Measurements from ENCODE around the gene ELMO3. TPM values are rescaled to one million over a fixed set of nuclear protein-coding genes. Genes with fewer than 3 reads are reported as not detected.

The ELMO3 gene
- total RNA-seq (2014; rRNA removed; shearing (Covaris generic)) = 1.6 and 3.5 TPM in 2 replicates

GRCh38 chr16:67199011-67199807 is at the start of gene ELMO3:
ELMO3 (plus strand) TSS chr16:67199131; CDS start chr16:67199327, 196 bp downstream.

GRCh38 chr16:67150833-67151396 is 48.0 kb upstream of the ELMO3 start, which contains the start of gene B3GNT9:
B3GNT9 (minus strand) TSS chr16:67150998; CDS start chr16:67150485, 513 bp downstream.

GRCh38 chr16:67164599-67165061 is 34.3 kb upstream of the ELMO3 start, which contains the start of gene HSF4:
HSF4 (plus strand) TSS chr16:67164745; CDS start chr16:67164812, 67 bp downstream.

GRCh38 chr16:67170168-67170948 is 28.6 kb upstream of the ELMO3 start, which contains the start of gene NOL3:
NOL3 (plus strand) TSS chr16:67170538.

GRCh38 chr16:67183627-67184452 is 15.1 kb upstream of the ELMO3 start, which contains the start of gene MATCAP1:
MATCAP1 (minus strand) TSS chr16:67183963; CDS start chr16:67180610, 3,353 bp downstream.

GRCh38 chr16:67190041-67190440 is 8.9 kb upstream of the ELMO3 start, which contains the start of gene EXOC3L1:
EXOC3L1 (minus strand) TSS chr16:67190136; CDS start chr16:67189676, 460 bp downstream.

GRCh38 chr16:67191995-67192681 is 6.8 kb upstream of the ELMO3 start, which contains the start of gene E2F4:
E2F4 (plus strand) TSS chr16:67192155; CDS start chr16:67192228, 73 bp downstream.

GRCh38 chr16:67226804-67227566 is 28.1 kb downstream of the ELMO3 start, which contains the start of gene TMEM208:
TMEM208 (plus strand) TSS chr16:67227130; CDS start chr16:67227219, 89 bp downstream.

GRCh38 chr16:67247192-67248072 is 48.5 kb downstream of the ELMO3 start, which contains the start of gene FHOD1:
FHOD1 (minus strand) TSS chr16:67247481; CDS start chr16:67247410, 71 bp downstream.

GRCh38 chr16:67248401-67249177 is 49.7 kb downstream of the ELMO3 start, which contains the start of gene SLC9A5:
SLC9A5 (plus strand) TSS chr16:67248979; CDS start chr16:67249015, 36 bp downstream.

Small RNA genes within 50 kb of the gene (small RNA-seq; reads per million reads assigned to genes)
- 0.33 reads per million for gene MIR328

Other genes starting within 250 kb of the ELMO3 start
- 1.3 and 4.5 TPM in 2 replicates for gene CES3, start 237.9 kb upstream of the ELMO3 start, total RNA-seq (2014; rRNA removed; shearing (Covaris generic))
- 0.72 TPM in 1 of 2 replicates, not detected in the other for gene CES4A, start 210.5 kb upstream of the ELMO3 start, total RNA-seq (2014; rRNA removed; shearing (Covaris generic))
- 123 and 128 TPM in 2 replicates for gene CBFB, start 170.0 kb upstream of the ELMO3 start, total RNA-seq (2014; rRNA removed; shearing (Covaris generic))
- 8.0 and 10.1 TPM in 2 replicates for gene PHAF1, start 89.2 kb upstream of the ELMO3 start, total RNA-seq (2014; rRNA removed; shearing (Covaris generic))
- gene B3GNT9, start 48.1 kb upstream of the ELMO3 start, total RNA-seq (2014; rRNA removed; shearing (Covaris generic)) = 0.42 and 0.45 TPM in 2 replicates
- gene TRADD, start 39.2 kb upstream of the ELMO3 start, total RNA-seq (2014; rRNA removed; shearing (Covaris generic)) = 9.9 and 11.5 TPM in 2 replicates
- 9.3 and 17.5 TPM in 2 replicates for gene FBXL8, start 39.2 kb upstream of the ELMO3 start, total RNA-seq (2014; rRNA removed; shearing (Covaris generic))
- gene HSF4, start 34.4 kb upstream of the ELMO3 start, total RNA-seq (2014; rRNA removed; shearing (Covaris generic)) = 16.1 and 23.6 TPM in 2 replicates
- 35.3 and 38.1 TPM in 2 replicates for gene NOL3, start 28.6 kb upstream of the ELMO3 start, total RNA-seq (2014; rRNA removed; shearing (Covaris generic))
- 24.4 and 25.3 TPM in 2 replicates for gene MATCAP1, start 15.2 kb upstream of the ELMO3 start, total RNA-seq (2014; rRNA removed; shearing (Covaris generic))
- 0.13 TPM in 1 of 2 replicates, not detected in the other for gene EXOC3L1, start 9.0 kb upstream of the ELMO3 start, total RNA-seq (2014; rRNA removed; shearing (Covaris generic))
- gene E2F4, start 7.0 kb upstream of the ELMO3 start, total RNA-seq (2014; rRNA removed; shearing (Covaris generic)) = 175 and 180 TPM in 2 replicates
- 56.0 and 80.0 TPM in 2 replicates for gene TMEM208, start 28.0 kb downstream of the ELMO3 start, total RNA-seq (2014; rRNA removed; shearing (Covaris generic))
- gene FHOD1, start 48.4 kb downstream of the ELMO3 start, total RNA-seq (2014; rRNA removed; shearing (Covaris generic)) = 46.7 and 52.4 TPM in 2 replicates
- 2.5 and 2.9 TPM in 2 replicates for gene SLC9A5, start 49.8 kb downstream of the ELMO3 start, total RNA-seq (2014; rRNA removed; shearing (Covaris generic))
- 23.7 and 26.2 TPM in 2 replicates for gene PLEKHG4, start 80.4 kb downstream of the ELMO3 start, total RNA-seq (2014; rRNA removed; shearing (Covaris generic))
- gene KCTD19, start 127.6 kb downstream of the ELMO3 start, total RNA-seq (2014; rRNA removed; shearing (Covaris generic)) = not detected in 2 replicates
- gene LRRC36, start 127.7 kb downstream of the ELMO3 start, total RNA-seq (2014; rRNA removed; shearing (Covaris generic)) = not detected in 2 replicates
- gene TPPP3, start 194.4 kb downstream of the ELMO3 start, total RNA-seq (2014; rRNA removed; shearing (Covaris generic)) = 0.64 and 1.7 TPM in 2 replicates
- gene ZDHHC1, start 217.3 kb downstream of the ELMO3 start, total RNA-seq (2014; rRNA removed; shearing (Covaris generic)) = 1.4 TPM in 1 of 2 replicates, not detected in the other
- gene HSD11B2, start 232.0 kb downstream of the ELMO3 start, total RNA-seq (2014; rRNA removed; shearing (Covaris generic)) = 1.1 TPM in 1 of 2 replicates, not detected in the other

Measured in A375 (cell line).